Fibroblast of villous mesenchyme (primary cell): ENCODE data around the gene ZNF761. TPM values are rescaled to one million over a fixed set of nuclear protein-coding genes. Genes with fewer than 3 reads are reported as not detected.
"Not testable (repeated sequence)": the region's sequence is repeated elsewhere in the genome, so short reads cannot be mapped to it uniquely, and the experiment has no call there.

Experiments used
- DNase-seq: peaks from one replicate; pipeline ENCODE4 v3.0.0-alpha.2; 2010; ENCODE audit warnings: low read depth
- H3K4me3 ChIP-seq: 2 replicates; pipeline ENCODE4 v1.5.1; 2011; ENCODE audit warnings: low read depth, mild to moderate bottlenecking, low read length
- CTCF ChIP-seq: IDR thresholded peaks from 2 replicates; pipeline ENCODE4 v1.5.1; 2012; ENCODE audit warnings: low read depth, mild to moderate bottlenecking, low read length; ENCODE audit not compliant: insufficient read depth
- total RNA-seq: library from RNA; depleted of rRNA; stranded (reverse); fragments of >200 nt; gene quantifications from 2 replicates; pipeline ENCODE4 v1.2.3, GENCODE V29; 2012

Gene ZNF761
- total RNA-seq, 1 donor = 13.8 TPM

DNA sequence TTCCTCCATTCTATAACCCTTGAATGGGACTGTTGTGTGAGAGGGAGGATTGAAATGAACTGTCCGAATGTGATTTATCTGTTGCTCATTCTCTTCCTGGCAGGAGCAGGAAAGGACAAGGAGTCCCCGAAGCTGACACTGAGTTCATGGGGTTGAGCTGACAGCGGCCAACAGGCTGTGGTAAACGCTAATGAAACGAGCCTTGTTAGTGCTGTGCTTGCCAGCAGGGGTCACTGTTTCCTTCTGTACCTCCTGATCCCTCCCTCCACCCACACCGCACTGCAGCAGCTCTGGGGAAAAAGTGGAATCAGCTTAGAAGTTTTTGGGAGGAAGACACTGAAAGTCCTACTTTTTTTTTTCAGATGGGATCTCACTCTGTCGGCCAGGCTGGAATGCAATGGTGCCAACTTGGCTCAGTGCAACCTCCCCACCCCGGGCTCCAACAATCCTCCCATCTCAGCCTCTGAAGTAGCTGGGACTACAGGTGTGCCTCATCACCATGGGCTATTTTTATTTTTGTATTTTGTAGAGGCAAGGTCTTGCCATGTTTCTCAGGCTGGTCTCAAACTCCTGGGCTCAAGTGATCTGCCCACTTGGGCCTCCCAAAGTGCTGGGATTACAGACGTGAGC is 6.7 kb upstream of the ZNF761 start:
- peak; percentile 87 for TF ChIP-seq CTCF
- H3K4me3 ChIP-seq = no peak overlapping the region
- DNase-seq = peak; percentile 77

DNA sequence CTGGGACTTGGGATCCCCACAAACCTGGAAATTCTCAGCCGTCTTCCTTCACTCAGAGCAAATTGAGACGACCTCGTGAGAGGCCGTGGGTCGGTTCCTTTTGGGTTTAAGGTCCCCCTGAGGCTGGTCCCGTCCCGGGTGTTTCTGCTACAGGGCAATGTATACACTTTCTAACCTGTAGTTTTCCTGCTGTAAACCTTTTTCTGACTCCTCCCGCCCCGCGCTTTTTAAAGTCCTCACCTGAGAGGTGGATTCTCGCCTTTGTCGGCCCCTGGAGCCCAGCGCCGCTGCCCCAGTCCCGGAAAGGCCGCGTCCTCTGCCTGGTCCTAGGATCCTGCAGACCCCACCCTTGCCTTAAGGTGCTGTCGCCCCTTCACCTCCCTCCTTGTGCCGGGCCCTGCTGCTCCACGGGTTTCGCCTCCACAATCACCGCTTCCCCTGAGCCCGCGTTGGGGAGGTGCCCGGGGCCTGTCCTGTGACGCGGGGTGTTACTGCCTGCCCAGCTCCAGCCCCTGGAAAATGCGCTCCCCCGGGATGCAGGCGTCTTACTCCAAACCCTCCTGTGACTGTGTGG is 391 bp downstream of the ZNF761 start:
- peak; percentile 33 for DNase-seq
- peak overlapping the region; percentile 91 for H3K4me3 ChIP-seq
- no peak for TF ChIP-seq CTCF

DNA sequence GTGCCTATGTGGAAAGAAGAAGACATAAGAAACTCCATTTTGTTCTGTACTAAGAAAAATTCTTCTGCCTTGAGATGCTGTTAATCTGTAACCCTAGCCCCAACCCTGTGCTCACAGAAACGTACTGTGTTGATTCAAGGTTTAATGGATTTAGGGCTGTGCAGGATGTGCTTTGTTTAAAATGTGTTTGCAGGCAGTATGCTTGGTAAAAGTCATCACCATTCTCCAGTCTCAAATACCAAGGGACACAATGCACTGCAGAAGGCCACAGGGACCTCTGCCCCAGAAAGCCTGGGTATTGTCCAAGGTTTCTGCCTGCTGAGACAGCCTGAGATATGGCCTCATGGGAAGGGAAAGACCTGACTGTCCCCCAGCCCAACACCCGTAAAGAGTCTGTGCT is 12.0 kb downstream of the ZNF761 start:
- not testable (repeated sequence) for H3K4me3 ChIP-seq, DNase-seq

GRCh38 chr19:53447196-53447595 is 15.4 kb downstream of the ZNF761 start:
- DNase-seq, H3K4me3 ChIP-seq: not testable (repeated sequence)

GRCh38 chr19:53455828-53456227 is 24.0 kb downstream of the ZNF761 start:
- H3K4me3 ChIP-seq = no peak overlapping the region
- TF ChIP-seq CTCF = no peak
- DNase-seq = no peak

DNA sequence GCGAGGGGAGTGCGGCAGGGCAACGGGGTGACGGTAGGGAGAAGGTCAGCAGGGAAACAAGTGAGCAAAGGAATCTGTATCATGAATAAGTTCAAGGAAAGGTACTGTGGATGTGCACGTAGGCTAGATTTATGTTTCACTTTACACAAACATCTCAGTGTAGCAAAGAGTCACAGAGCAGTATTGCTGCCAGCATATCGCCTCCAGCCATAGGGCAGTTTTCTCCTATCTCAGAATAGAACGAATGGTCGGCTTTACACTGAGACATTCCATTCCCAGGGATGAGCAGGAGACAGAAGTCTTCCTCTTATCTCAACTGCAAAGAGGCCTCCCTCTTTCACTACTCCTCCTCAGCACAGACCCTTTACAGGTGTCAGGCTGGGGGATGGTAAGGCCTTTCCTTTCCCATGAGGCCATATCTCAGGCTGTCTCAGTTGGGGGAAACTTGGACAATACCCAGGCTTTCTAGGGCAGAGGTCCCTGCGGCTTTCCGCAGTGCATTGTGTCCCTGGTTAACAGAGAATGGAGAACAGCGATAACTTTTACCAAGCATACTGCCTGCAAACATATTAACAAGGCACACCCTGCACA is 28.4 kb downstream of the ZNF761 start:
- not testable (repeated sequence) for H3K4me3 ChIP-seq, DNase-seq

- no peak for DNase-seq
- no peak overlapping the region for H3K4me3 ChIP-seq
- TF ChIP-seq CTCF = no peak
Observed at GRCh38 chr19:53461866-53462265, 30.1 kb downstream of the ZNF761 start.

DNA sequence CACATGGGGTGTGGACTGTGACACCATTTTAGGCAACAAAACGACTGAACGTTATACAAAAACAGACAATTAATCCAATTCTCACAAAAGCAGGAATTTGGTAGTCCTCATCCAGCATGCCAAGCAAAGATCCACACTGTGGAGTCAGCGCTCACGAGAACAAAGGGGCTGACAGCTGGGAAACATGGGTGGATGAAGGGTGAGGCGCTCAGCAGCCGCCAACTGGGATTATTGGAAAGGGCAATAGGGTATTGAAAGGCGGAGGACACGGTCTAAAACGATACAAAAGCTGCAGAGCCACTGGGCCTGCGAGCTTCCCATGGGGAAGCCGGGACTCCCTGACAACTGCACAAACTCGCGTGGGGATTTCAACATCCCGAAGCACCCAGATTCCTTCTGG is 31.1 kb downstream of the ZNF761 start:
- no peak overlapping the region for H3K4me3 ChIP-seq

More for the DNA sequence above, 31.1 kb downstream of the ZNF761 start:
- DNase-seq = no peak
- no peak for TF ChIP-seq CTCF
